ENCODE data around the gene CADPS.
A peak's percentile ranks its signal among the peaks of the same experiment; 100 is the strongest.

Gene CADPS

GRCh38 chr3:62688050-62688449 lies 187.2 kb downstream of the CADPS start:
- no peak for DNase-seq (ENCODE audit: low read depth in 2 of 2)

GRCh38 chr3:62686503-62687294 lies 188.5 kb downstream of the CADPS start:
- no peak for DNase-seq (ENCODE audit: low read depth in 2 of 2)

GRCh38 chr3:62682826-62683225 lies 192.4 kb downstream of the CADPS start:
- no peak for DNase-seq (ENCODE audit: low read depth in 2 of 2)

GRCh38 chr3:62679988-62680387 lies 195.2 kb downstream of the CADPS start:
- DNase-seq (ENCODE audit: low read depth in 2 of 2) = no peak

- no peak for DNase-seq (ENCODE audit: low read depth in 2 of 2)
Measured at GRCh38 chr3:62678841-62679240, 196.4 kb downstream of the CADPS start.

GRCh38 chr3:62677926-62678325 lies 197.3 kb downstream of the CADPS start:
- DNase-seq (ENCODE audit: low read depth in 2 of 2) = no peak

GRCh38 chr3:62676689-62677271 lies 198.4 kb downstream of the CADPS start:
- no peak for DNase-seq (ENCODE audit: low read depth in 2 of 2)

GRCh38 chr3:62675492-62675891 lies 199.7 kb downstream of the CADPS start:
- no peak for DNase-seq (ENCODE audit: low read depth in 2 of 2)

- DNase-seq (ENCODE audit: low read depth in 2 of 2) = no peak
Measured at GRCh38 chr3:62672988-62673313, 202.3 kb downstream of the CADPS start.

- no peak for DNase-seq (ENCODE audit: low read depth in 2 of 2)
Measured at GRCh38 chr3:62672270-62672987, 202.8 kb downstream of the CADPS start.

- DNase-seq (ENCODE audit: low read depth in 2 of 2) = no peak
Measured at GRCh38 chr3:62670351-62670750, 204.9 kb downstream of the CADPS start.

GRCh38 chr3:62669161-62669560 lies 206.1 kb downstream of the CADPS start:
- DNase-seq (ENCODE audit: low read depth in 2 of 2) = no peak

- no peak for DNase-seq (ENCODE audit: low read depth in 2 of 2)
Measured at GRCh38 chr3:62667714-62668113, 207.5 kb downstream of the CADPS start.

- DNase-seq (ENCODE audit: low read depth in 2 of 2) = peak in 1 of 2 donors; percentile 4
Measured at GRCh38 chr3:62665627-62666437, 209.4 kb downstream of the CADPS start.

GRCh38 chr3:62662677-62663076 lies 212.5 kb downstream of the CADPS start:
- DNase-seq (ENCODE audit: low read depth in 2 of 2) = no peak

- no peak for DNase-seq (ENCODE audit: low read depth in 2 of 2)
Measured at GRCh38 chr3:62659660-62660059, 215.6 kb downstream of the CADPS start.

- no peak for DNase-seq (ENCODE audit: low read depth in 2 of 2)
Measured at GRCh38 chr3:62655691-62656063, 219.5 kb downstream of the CADPS start.

- no peak for DNase-seq (ENCODE audit: low read depth in 2 of 2)
Measured at GRCh38 chr3:62655056-62655690, 220.0 kb downstream of the CADPS start.

GRCh38 chr3:62653796-62654195 lies 221.4 kb downstream of the CADPS start:
- DNase-seq (ENCODE audit: low read depth in 2 of 2) = no peak

- no peak for DNase-seq (ENCODE audit: low read depth in 2 of 2)
Measured at GRCh38 chr3:62647711-62648110, 227.5 kb downstream of the CADPS start.

- DNase-seq (ENCODE audit: low read depth in 2 of 2) = no peak
Measured at GRCh38 chr3:62644493-62644892, 230.7 kb downstream of the CADPS start.

GRCh38 chr3:62638316-62638715 lies 236.9 kb downstream of the CADPS start:
- no peak for DNase-seq (ENCODE audit: low read depth in 2 of 2)
